Endometrium (tissue), 2 donors: ENCODE data around the gene PDSS1.
"Not testable (repeated sequence)": the region's sequence is repeated elsewhere in the genome, so short reads cannot be mapped to it uniquely, and the experiment has no call there.

Source experiments
- FAIRE-seq: peaks from 2 replicates; lab custom pipeline; 2012; peaks lifted over from hg19 to GRCh38; lab: Jason Lieb, UNC
- donor health status: control.
- donor health status: control.

Gene PDSS1, protein sequence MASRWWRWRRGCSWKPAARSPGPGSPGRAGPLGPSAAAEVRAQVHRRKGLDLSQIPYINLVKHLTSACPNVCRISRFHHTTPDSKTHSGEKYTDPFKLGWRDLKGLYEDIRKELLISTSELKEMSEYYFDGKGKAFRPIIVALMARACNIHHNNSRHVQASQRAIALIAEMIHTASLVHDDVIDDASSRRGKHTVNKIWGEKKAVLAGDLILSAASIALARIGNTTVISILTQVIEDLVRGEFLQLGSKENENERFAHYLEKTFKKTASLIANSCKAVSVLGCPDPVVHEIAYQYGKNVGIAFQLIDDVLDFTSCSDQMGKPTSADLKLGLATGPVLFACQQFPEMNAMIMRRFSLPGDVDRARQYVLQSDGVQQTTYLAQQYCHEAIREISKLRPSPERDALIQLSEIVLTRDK

DNA sequence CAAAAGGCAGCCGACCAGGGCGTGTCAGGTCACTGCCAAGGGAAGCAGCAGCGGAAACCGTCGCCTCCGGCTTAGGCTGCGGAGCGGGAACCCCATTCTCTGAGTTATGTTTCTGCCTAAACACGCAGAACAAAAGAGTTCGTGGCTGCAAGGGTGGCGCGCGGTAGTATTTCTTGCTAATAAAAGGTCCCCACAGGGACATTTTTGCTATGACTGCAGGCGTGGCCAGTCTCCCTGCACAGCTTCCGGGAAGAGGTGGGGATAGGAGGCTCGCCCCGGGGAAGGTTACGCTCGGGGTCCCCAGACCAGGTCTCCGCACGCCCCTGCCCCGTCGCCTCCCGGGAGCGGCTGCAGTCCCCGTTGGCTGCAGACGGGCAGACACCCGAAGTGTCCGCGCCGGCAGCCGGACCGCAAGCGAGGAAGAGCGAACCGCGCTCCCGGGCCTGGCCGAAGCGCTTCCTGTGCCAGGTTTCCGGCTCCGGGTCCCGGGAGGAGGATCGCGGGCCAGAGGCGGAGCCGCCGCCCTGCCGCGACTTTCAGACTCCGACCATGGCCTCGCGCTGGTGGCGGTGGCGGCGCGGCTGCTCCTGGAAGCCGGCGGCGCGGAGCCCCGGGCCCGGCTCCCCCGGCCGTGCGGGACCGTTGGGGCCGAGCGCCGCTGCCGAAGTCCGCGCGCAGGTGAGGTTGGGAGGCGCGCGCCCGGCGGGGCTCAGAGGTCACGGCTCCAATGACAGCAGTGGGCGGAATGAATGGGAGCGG lies at the start of gene PDSS1:
Gene PDSS1, plus strand, starts transcription at position 539 of the 759 bp plus-strand sequence. Its CDS starts 11 bp downstream, at position 550.
- no peak for FAIRE-seq

DNA sequence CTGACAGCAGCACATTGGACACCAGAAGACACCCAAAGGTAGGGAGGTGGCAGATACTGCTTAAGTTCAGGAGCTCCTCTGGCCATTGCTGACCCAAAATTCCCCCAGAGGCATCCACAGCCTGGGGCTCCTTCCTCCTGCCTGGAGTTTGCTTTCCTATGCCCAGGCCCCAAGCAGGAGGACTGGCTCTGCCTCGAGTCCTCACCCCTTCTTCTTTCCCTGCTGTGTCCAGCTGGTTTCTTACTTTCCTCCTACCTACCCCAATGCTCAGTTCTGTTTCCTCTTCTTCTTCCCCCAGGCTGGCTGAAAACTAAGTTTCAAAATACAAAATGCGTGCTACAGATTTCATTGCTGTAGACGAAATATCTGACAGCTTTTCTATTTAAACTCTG lies 49.3 kb upstream of the PDSS1 start:
- not testable (repeated sequence) for FAIRE-seq

GRCh38 chr10:26650406-26650805 lies 47.1 kb upstream of the PDSS1 start:
- no peak for FAIRE-seq

GRCh38 chr10:26651476-26651875 lies 46.0 kb upstream of the PDSS1 start:
- not testable (repeated sequence) for FAIRE-seq

DNA sequence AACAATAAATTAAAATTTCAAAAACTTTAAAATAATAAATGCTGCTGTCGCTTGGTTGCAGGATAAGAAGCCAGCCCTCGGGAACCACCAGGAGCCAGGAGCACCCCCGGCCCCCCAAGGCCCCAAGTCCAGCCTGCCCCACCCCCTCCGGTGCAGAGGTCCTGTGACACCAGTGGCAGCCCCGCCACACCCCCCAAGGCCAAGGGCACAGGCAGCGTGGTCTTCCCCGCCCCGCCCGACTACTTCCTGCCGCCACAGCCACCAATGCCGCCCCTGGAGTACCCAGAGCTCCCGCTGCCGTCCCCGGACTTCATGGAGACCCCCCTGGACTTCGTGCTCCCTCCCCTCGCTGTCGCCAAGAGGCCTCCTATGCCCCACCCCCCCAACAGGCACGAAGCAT lies 44.5 kb upstream of the PDSS1 start:
- no peak for FAIRE-seq

- no peak for FAIRE-seq
Observed at GRCh38 chr10:26655746-26656145, 41.8 kb upstream of the PDSS1 start.

DNA sequence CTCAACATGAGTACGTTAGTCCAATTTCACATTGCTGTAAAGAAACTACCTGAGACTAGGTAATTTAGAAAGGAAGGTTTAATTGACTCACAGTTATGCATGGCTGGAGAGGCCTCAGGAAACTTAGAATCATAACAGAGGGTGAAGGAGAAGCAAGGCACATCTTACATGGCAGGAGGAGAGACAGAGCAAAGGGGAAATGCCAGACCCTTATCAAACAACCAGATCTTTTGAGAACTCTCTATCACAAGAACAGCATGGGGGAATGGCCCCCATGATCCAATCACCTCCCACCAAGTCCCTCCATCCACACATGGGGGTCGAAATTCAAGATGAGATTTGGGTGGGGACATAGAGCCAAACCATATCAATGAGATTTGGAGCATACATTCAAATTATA lies 34.6 kb upstream of the PDSS1 start:
- FAIRE-seq = no peak

DNA sequence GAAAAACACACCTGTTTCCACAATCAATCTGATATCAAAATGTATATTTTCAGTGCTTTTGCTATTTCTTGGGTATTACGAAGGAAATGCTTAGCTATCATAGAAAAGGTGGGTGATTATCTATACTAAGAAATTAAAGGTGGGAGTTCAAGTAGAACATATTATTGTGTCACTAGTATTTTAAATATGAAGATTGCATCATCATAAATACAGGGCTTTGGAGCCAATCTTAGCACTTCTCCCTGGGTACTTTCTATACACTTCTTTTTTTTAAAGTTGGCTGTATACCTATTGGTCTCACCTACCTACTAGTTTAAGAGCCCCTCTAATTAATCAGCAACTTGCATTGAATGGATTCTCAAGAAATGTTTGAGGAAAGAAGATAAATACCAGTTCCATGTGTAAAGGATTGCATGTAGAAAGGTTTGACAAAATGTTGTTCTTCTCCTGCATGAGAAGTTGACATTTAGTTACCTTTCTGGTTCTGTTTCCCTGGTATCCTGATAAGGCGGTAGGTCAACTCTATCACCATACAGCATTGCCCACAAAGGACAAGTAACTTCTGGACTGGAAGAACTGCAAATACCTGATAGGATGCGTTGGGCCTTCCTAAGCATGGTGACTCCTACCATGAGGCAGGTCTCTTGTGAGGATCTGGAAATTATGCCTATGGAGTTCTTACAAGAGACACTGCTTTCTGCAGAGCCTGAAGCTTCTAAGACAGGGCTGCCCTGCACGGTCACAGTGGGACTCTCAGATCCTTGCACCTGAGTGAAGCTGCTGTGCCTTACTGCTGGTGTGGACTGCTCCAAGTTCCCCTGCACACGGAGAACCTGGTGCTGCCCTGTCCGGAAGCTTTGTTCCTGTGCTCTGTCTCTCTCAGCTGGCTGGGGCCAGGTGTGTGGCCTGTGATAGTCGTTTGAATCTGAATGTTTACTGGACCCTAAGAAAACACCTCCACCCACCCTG lies 32.1 kb upstream of the PDSS1 start:
- no peak for FAIRE-seq

DNA sequence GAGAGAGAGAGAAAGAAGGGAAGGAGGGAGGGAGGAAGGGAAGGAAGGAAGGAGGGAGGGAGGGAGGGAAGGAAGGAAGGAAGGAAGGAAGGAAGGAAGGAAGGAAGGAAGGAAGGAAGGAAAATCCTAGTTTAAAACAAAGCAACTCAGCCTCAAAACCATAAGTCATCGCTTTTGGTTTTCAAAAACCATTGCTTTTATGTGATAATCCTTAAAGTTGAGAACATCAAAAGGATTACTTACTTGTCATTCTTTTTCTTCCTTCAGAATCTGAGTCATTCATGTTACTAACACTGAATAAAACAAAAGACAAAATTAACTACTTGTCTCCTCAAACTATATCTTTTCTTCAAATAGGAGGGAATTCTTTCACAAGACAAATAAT lies 21.6 kb upstream of the PDSS1 start:
- FAIRE-seq = no peak

DNA sequence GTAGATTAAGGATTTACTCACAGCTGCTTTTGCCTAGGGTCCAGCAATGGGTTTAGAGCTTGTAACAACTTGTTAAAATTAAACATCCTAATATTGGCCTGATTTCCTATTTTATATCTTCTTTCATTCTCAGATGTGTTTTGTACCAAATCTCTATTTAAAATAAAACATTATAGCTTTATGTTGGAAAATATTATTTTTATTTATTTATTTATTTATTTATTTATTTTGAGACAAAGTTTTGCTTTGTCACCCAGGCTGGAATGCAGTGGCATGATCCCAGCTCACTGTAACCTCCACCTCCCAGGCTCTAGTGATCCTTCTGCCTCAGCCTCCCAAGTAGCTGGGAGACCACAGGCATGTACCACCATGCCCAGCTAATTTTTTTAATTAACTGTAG lies 17.9 kb upstream of the PDSS1 start:
- peak; percentile 12 for FAIRE-seq

- FAIRE-seq = no peak
Observed at GRCh38 chr10:26681076-26681475, 16.4 kb upstream of the PDSS1 start.

GRCh38 chr10:26681971-26682370 lies 15.5 kb upstream of the PDSS1 start:
- FAIRE-seq = not testable (repeated sequence)

DNA sequence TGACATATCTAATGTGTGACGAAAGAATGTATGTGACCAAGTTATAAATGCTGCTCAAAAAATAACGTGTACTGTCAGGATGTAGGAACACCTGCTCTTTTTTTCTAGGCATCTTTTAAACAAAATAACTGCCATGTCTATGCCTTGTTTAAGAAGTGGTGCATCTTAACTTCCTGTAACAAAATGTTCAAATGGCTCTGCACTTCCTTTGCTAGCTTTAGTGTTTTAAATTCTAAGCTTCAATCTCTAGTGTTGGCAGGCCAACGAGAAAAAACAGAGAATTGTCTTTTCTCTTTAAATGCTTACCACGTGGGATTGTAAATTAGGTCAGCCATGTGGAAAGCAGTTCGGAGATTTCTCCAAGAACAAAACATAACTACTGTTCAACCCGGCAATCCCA lies 14.6 kb upstream of the PDSS1 start:
- no peak for FAIRE-seq

DNA sequence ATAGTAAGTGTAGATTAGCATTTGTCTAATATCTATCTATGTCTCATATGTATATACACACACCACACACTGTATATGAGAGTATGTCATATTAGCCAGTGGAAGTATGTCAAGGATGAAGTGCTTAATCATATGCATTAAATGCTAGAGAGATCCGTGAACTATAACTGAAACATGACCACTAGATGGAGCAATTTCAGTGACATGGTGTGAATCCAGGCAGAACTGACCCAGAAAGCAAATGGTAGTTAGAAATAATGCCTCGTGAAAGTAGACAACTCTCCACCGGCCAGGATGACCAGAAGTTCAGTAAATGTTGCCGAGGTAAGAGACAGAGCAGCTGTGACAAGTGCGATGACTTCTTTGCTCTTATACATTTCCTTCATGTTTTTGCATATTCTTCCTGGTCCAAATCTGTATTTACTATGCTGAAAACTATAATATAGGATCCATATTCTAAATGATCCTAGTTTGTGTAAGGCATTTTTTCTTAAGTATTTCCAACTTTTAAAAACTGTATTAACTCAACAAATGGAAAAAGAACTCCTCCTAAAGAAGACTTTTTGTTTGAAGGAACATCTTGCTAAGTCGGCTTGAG lies 12.7 kb upstream of the PDSS1 start:
- peak; percentile 94 for FAIRE-seq

GRCh38 chr10:26685441-26685840 lies 12.1 kb upstream of the PDSS1 start:
- FAIRE-seq = no peak

DNA sequence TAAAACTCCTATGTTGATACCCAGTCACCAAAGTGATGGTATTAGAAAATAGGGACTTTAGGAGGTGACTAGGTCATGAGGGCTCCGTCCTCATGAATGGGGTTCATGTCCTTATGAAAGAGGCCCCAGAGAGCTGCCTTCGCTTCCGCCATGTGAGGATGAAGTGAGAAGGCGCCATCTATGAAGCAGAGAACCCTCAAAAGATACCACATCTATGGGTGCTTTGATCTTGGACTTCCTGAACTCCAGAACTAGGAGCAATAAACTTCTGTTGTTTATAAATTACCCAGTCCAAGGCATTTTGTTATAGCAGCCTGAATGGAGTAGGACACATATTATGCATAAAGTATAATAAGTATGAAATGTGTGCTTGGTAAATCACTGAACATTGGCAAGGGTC lies 8.1 kb upstream of the PDSS1 start:
- no peak for FAIRE-seq

GRCh38 chr10:26690731-26691475 lies 6.6 kb upstream of the PDSS1 start:
- no peak for FAIRE-seq

DNA sequence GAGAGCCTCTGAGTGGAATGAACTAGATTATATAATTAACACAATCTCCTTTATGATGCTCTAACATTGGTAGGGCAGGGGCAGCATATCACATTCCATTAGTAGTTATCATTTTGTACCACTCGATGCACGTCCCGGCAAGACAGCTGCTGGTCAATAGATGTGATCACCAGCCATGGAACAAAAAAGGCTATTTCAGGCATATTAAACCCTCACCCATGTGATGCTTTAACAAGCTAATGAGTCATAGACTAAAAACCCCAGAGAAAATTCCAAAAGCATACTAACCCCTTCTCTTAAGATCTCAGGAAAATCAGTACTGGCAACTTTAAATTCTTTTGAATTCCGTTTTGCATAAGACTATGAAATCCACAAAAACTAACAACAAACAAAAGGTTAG lies 3.0 kb upstream of the PDSS1 start:
- FAIRE-seq = not testable (repeated sequence)

- no peak for FAIRE-seq
Observed at GRCh38 chr10:26696786-26697162, 727 bp upstream of the PDSS1 start.

GRCh38 chr10:26697922-26698608 lies 564 bp downstream of the PDSS1 start:
- FAIRE-seq = no peak

GRCh38 chr10:26698909-26699308 lies 1.4 kb downstream of the PDSS1 start:
- FAIRE-seq = no peak
